Stomach (tissue), 4 donors: ENCODE measurements around the gene DNAJC12.

Source experiments
- CTCF ChIP-seq, 7 experiments: fragments of 450-650 bp in 4 of 7; fragments of 200-600 bp in 3 of 7; sonication (generic) in 3 of 7; IDR thresholded peaks; one replicate each; pipeline ENCODE4 v1.5.1; 2016 to 2019; ENCODE audit warnings: antibody characterized with exemption in 7 of 7, control low read depth in 2 of 7, mild to moderate bottlenecking in 1 of 7
- EP300 ChIP-seq: sonication (generic); formaldehyde crosslinking; IDR thresholded peaks from one replicate; pipeline ENCODE4 v1.6.1; 2017; ENCODE audit warnings: antibody characterized with exemption
- POLR2A ChIP-seq, 4 donors: fragments of 450-650 bp; IDR thresholded peaks; one replicate each; pipeline ENCODE4 v1.6.1; 2016; ENCODE audit warnings: antibody characterized with exemption in 4 of 4, control low read depth in 2 of 4, mild to moderate bottlenecking in 1 of 4, moderate library complexity in 1 of 4

- TF ChIP-seq POLR2A (IDR thresholded peaks at IDR 0.05) (no peak), CTCF (IDR thresholded peaks at IDR 0.05) (no peak), EP300 (no peak)
Observed at GRCh38 chr10:67776371-67776770, 61.6 kb downstream of the DNAJC12 start.
